HepG2 (cell line): ENCODE results near the gene MAPK12. TPM values are rescaled to one million over a fixed set of nuclear protein-coding genes. Genes with fewer than 3 reads are reported as not detected.

Source experiments
- EZH2 ChIP-seq: conservative IDR thresholded peaks from 2 replicates; pipeline ENCODE4 v1.6.1; 2012; ENCODE audit warnings: mild to moderate bottlenecking, low read depth, low read length, moderate library complexity
- GABPB1 ChIP-seq: IDR thresholded peaks from 2 replicates; pipeline ENCODE4 v1.6.1; 2016; ENCODE audit warnings: mild to moderate bottlenecking, missing genetic modification reagents, moderate library complexity, missing compliant biosample characterization
- HDAC1 ChIP-seq: sonication (generic); formaldehyde crosslinking; IDR thresholded peaks from 2 replicates; pipeline ENCODE4 v1.5.1; 2020; ENCODE audit warnings: mild to moderate bottlenecking, missing genetic modification reagents
- HOXD1 ChIP-seq: sonication (generic); formaldehyde crosslinking; IDR thresholded peaks from 2 replicates; pipeline ENCODE4 v1.5.0; 2020; ENCODE audit warnings: missing genetic modification reagents
- IKZF1 ChIP-seq: fragments of 450-650 bp; IDR thresholded peaks from 2 replicates; pipeline ENCODE4 v1.7.1; 2016
- KDM1A ChIP-seq: IDR thresholded peaks from 2 replicates; pipeline ENCODE4 v1.6.1; 2016; ENCODE audit warnings: missing compliant biosample characterization
- MTF1 ChIP-seq: sonication (generic); formaldehyde crosslinking; IDR thresholded peaks from 2 replicates; pipeline ENCODE4 v1.5.0; 2020; ENCODE audit warnings: missing genetic modification reagents
- MXI1 ChIP-seq: IDR thresholded peaks from 3 replicates; pipeline ENCODE4 v1.6.1; 2012; ENCODE audit warnings: low read depth, low read length, inconsistent platforms, borderline replicate concordance
- SAP130 ChIP-seq: IDR thresholded peaks from 2 replicates; pipeline ENCODE4 v1.6.1; 2016; ENCODE audit warnings: low read depth
- SATB2 ChIP-seq: sonication (generic); formaldehyde crosslinking; IDR thresholded peaks from 2 replicates; pipeline ENCODE4 v1.5.0; 2020; ENCODE audit warnings: missing genetic modification reagents
- SMAD9 ChIP-seq: sonication (generic); formaldehyde crosslinking; IDR thresholded peaks from 2 replicates; pipeline ENCODE4 v1.5.1; 2020; ENCODE audit warnings: mild to moderate bottlenecking, missing genetic modification reagents
- ZIK1 ChIP-seq: sonication (generic); formaldehyde crosslinking; IDR thresholded peaks from 2 replicates; pipeline ENCODE4 v1.5.0; 2020; ENCODE audit warnings: mild to moderate bottlenecking, low read depth, missing genetic modification reagents, borderline replicate concordance
- ZNF552 ChIP-seq: sonication (generic); formaldehyde crosslinking; IDR thresholded peaks from 2 replicates; pipeline ENCODE4 v1.9.0; 2022; ENCODE audit warnings: missing genetic modification reagents, mild to moderate bottlenecking, borderline replicate concordance
- ZNF605 ChIP-seq: sonication (generic); formaldehyde crosslinking; IDR thresholded peaks from 2 replicates; pipeline ENCODE4 v1.8.0; 2022; ENCODE audit warnings: mild to moderate bottlenecking, missing genetic modification reagents
- polyA plus RNA-seq, 8 experiments: library from polyadenylated mRNA; depleted of rRNA in 3 of 8; stranded (reverse) in 7 of 8; unstranded in 1 of 8; fragments of >200 nt; fragmentation: Illumina TruSeq in 4 of 8; extraction: Trizol in 4 of 8; gene quantifications; 2 replicates each; pipeline versions ENCODE4 v1.2.1 to v1.2.3, GENCODE V29; 2011 to 2016; ENCODE audit warnings: low read depth in 4 of 8, missing spikeins in 1 of 8, mixed read lengths in 1 of 8; ENCODE audit not compliant: insufficient read depth in 1 of 8
- total RNA-seq, 5 experiments: library from RNA; depleted of rRNA; stranded (reverse); fragments of >200 nt; fragmentation: Illumina TruSeq; extraction: Trizol; gene quantifications; 2 replicates each; pipeline ENCODE4 v1.2.3, GENCODE V29; 2016; ENCODE audit warnings: low read depth in 1 of 5
- TF ChIP-seq, protein P1 (sequence below): IDR thresholded peaks from 2 replicates; pipeline ENCODE4 v1.6.1; 2012; ENCODE audit warnings: inconsistent platforms
- TF ChIP-seq, protein P2 (sequence below): IDR thresholded peaks from 2 replicates; pipeline ENCODE4 v1.6.1; 2016; ENCODE audit warnings: mild to moderate bottlenecking
- TF ChIP-seq, protein P3 (sequence below): sonication (generic); formaldehyde crosslinking; IDR thresholded peaks from 2 replicates; pipeline ENCODE4 v1.5.0; 2020; ENCODE audit warnings: missing genetic modification reagents
- TF ChIP-seq, protein P4 (sequence below): sonication (generic); formaldehyde crosslinking; IDR thresholded peaks from 2 replicates; pipeline ENCODE4 v1.4.0; 2020; ENCODE audit warnings: mild to moderate bottlenecking, missing genetic modification reagents, borderline replicate concordance
- TF ChIP-seq, protein P5 (sequence below): sonication (generic); formaldehyde crosslinking; IDR thresholded peaks from 2 replicates; pipeline ENCODE4 v1.9.0; 2022; ENCODE audit warnings: missing genetic modification reagents, mild to moderate bottlenecking, borderline replicate concordance

MAPK12 gene
- total and polyA plus RNA-seq, 2 of the 13 experiments (the other 11 are each of a cell fraction or from before 2014, with no cell fraction given): 22.2 to 23.3 TPM

DNA sequence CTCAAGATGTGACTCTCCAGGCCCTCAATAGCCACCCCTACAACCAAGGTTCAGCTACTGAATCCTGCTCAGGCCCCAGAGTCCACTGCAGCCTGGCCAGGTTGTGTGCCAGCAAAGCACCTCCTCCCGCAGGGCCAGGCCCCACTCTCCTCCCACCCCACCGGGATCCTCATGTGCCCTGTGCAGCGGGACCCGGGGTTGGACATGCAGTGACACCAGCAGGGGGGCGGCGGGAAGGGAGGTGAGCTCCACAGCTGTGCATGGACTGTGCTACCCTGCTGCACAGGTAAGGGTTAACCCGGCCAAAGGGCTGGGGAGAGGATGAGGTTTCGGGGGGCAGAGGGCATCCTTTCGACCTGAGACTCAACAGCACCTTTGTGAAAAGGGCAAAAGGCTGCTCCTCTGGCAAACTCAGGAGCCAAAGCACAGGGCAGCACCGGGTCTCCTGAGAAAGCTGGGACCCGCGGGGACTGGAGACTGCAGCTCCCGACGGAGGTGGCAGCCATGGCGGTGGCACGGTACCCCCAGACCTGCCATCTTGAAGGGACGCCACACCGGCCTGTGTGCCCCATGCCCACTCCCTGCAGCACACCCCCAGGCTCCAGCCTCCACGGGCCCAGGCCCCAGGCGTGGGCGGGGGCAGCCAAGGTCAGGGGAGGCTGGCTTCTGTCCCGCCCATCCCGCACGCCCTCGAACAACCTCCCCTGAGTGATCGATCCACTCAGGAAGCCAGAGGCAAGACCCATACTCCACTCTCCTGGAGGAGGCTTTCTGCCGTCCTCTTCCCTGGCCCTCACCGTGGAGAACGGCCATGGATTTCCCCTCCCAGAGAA, 35.4 kb upstream of the MAPK12 start (continued):
- TF ChIP-seq, protein P1, sequence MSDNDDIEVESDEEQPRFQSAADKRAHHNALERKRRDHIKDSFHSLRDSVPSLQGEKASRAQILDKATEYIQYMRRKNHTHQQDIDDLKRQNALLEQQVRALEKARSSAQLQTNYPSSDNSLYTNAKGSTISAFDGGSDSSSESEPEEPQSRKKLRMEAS: peak; percentile 33; the same call in 1 of the 2 replicates
- no peak for TF ChIP-seq ZIK1 (CRISPR knock-in tag)
- 0 out of 2 replicates have a peak, but pooled peaks have one; percentile 11 for TF ChIP-seq KDM1A (CRISPR knock-in tag)
- TF ChIP-seq EZH2: no peak
- 0 out of 2 replicates have a peak, but pooled peaks have one; percentile 17 for TF ChIP-seq ZNF605 (CRISPR knock-in tag)
- TF ChIP-seq ZNF552 (CRISPR knock-in tag): 0 out of 2 replicates have a peak, but pooled peaks have one; percentile 29
- TF ChIP-seq, protein P2, sequence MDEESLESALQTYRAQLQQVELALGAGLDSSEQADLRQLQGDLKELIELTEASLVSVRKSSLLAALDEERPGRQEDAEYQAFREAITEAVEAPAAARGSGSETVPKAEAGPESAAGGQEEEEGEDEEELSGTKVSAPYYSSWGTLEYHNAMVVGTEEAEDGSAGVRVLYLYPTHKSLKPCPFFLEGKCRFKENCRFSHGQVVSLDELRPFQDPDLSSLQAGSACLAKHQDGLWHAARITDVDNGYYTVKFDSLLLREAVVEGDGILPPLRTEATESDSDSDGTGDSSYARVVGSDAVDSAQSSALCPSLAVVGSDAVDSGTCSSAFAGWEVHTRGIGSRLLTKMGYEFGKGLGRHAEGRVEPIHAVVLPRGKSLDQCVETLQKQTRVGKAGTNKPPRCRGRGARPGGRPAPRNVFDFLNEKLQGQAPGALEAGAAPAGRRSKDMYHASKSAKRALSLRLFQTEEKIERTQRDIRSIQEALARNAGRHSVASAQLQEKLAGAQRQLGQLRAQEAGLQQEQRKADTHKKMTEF: peak; percentile 36; the same call in 1 of the 2 replicates
- no peak for TF ChIP-seq IKZF1
- TF ChIP-seq HOXD1 (CRISPR knock-in tag): no peak
- TF ChIP-seq SAP130: peak; percentile 43; the same call in 1 of the 2 replicates
- TF ChIP-seq HDAC1 (CRISPR knock-in tag): peak; percentile 55; the same call in 1 of the 2 replicates
- TF ChIP-seq, protein P3, sequence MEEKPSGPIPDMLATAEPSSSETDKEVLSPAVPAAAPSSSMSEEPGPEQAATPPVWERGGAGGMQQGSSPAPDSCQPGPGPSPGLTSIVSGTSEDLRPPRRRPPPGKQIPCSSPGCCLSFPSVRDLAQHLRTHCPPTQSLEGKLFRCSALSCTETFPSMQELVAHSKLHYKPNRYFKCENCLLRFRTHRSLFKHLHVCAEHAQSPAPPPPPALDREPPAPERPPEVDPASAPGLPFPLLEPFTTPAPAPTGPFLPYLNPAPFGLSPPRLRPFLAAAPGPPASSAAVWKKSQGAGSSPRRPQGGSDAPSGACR: 0 out of 2 replicates have a peak, but pooled peaks have one; percentile 58
- no peak for TF ChIP-seq SATB2 (CRISPR knock-in tag)
- TF ChIP-seq, protein P4, sequence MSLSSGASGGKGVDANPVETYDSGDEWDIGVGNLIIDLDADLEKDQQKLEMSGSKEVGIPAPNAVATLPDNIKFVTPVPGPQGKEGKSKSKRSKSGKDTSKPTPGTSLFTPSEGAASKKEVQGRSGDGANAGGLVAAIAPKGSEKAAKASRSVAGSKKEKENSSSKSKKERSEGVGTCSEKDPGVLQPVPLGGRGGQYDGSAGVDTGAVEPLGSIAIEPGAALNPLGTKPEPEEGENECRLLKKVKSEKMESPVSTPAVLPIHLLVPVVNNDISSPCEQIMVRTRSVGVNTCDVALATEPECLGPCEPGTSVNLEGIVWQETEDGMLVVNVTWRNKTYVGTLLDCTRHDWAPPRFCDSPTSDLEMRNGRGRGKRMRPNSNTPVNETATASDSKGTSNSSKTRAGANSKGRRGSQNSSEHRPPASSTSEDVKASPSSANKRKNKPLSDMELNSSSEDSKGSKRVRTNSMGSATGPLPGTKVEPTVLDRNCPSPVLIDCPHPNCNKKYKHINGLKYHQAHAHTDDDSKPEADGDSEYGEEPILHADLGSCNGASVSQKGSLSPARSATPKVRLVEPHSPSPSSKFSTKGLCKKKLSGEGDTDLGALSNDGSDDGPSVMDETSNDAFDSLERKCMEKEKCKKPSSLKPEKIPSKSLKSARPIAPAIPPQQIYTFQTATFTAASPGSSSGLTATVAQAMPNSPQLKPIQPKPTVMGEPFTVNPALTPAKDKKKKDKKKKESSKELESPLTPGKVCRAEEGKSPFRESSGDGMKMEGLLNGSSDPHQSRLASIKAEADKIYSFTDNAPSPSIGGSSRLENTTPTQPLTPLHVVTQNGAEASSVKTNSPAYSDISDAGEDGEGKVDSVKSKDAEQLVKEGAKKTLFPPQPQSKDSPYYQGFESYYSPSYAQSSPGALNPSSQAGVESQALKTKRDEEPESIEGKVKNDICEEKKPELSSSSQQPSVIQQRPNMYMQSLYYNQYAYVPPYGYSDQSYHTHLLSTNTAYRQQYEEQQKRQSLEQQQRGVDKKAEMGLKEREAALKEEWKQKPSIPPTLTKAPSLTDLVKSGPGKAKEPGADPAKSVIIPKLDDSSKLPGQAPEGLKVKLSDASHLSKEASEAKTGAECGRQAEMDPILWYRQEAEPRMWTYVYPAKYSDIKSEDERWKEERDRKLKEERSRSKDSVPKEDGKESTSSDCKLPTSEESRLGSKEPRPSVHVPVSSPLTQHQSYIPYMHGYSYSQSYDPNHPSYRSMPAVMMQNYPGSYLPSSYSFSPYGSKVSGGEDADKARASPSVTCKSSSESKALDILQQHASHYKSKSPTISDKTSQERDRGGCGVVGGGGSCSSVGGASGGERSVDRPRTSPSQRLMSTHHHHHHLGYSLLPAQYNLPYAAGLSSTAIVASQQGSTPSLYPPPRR: no peak
- no peak for TF ChIP-seq MXI1
- TF ChIP-seq, protein P5, sequence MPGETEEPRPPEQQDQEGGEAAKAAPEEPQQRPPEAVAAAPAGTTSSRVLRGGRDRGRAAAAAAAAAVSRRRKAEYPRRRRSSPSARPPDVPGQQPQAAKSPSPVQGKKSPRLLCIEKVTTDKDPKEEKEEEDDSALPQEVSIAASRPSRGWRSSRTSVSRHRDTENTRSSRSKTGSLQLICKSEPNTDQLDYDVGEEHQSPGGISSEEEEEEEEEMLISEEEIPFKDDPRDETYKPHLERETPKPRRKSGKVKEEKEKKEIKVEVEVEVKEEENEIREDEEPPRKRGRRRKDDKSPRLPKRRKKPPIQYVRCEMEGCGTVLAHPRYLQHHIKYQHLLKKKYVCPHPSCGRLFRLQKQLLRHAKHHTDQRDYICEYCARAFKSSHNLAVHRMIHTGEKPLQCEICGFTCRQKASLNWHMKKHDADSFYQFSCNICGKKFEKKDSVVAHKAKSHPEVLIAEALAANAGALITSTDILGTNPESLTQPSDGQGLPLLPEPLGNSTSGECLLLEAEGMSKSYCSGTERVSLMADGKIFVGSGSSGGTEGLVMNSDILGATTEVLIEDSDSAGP (CRISPR knock-in tag): peak; percentile 44
- no peak for TF ChIP-seq SMAD9 (CRISPR knock-in tag)
- TF ChIP-seq MTF1 (CRISPR knock-in tag): no peak
- TF ChIP-seq GABPB1 (CRISPR knock-in tag): peak; percentile 46; the same call in 1 of the 2 replicates
